Type B pancreatic cell (in vitro differentiated cells): ENCODE measurements around the gene CNOT10. TPM values are rescaled to one million over a fixed set of nuclear protein-coding genes. Genes with fewer than 3 reads are reported as not detected.
"Not testable (repeated sequence)": the region's sequence is repeated elsewhere in the genome, so short reads cannot be mapped to it uniquely, and the experiment has no call there.

Experiments used
- DNase-seq: peaks from one replicate; pipeline ENCODE4 v3.0.0; 2021; ENCODE audit warnings: mixed read lengths; ENCODE audit not compliant: unreplicated experiment; ENCODE audit errors: extremely low spot score
- H3K27ac Mint-ChIP-seq: 2 replicates; pipeline ENCODE4 v1.8.0; 2021; ENCODE audit warnings: mild to moderate bottlenecking, mixed read lengths
- H3K27me3 Mint-ChIP-seq: 2 replicates; pipeline ENCODE4 v1.8.0; 2021; ENCODE audit warnings: mixed read lengths
- H3K36me3 Mint-ChIP-seq: 2 replicates; pipeline ENCODE4 v1.8.0; 2021; ENCODE audit warnings: mixed read lengths
- H3K4me1 Mint-ChIP-seq: one replicate; pipeline ENCODE4 v1.8.0; 2021; ENCODE audit warnings: mixed read lengths; ENCODE audit not compliant: unreplicated experiment
- H3K4me3 Mint-ChIP-seq: 2 replicates; pipeline ENCODE4 v1.8.0; 2021; ENCODE audit warnings: mild to moderate bottlenecking, mixed read lengths
- H3K9me3 Mint-ChIP-seq: 2 replicates; pipeline ENCODE4 v1.8.0; 2021; ENCODE audit warnings: mixed read lengths
- total RNA-seq: library from RNA; stranded (reverse); gene quantifications from 2 replicates; pipeline ENCODE4 v1.2.1, GENCODE V29; 2021; ENCODE audit warnings: low replicate concordance
- TF ChIP-seq, protein P1 (sequence below): fragments of 200-600 bp; sonication (generic); conservative IDR thresholded peaks from 2 replicates; pipeline ENCODE4 v1.5.0; 2021; ENCODE audit warnings: antibody characterized with exemption, mild to moderate bottlenecking

The CNOT10 gene
- total RNA-seq, 1 donor from 2014 or later = 42.8 TPM

GRCh38 chr3:32664630-32665075 is 20.3 kb upstream of the CNOT10 start:
- not testable (repeated sequence) for DNase-seq, H3K4me1 Mint-ChIP-seq, H3K36me3 Mint-ChIP-seq, H3K27me3 Mint-ChIP-seq, H3K27ac Mint-ChIP-seq, H3K9me3 Mint-ChIP-seq, H3K4me3 Mint-ChIP-seq
- TF ChIP-seq, protein P1, sequence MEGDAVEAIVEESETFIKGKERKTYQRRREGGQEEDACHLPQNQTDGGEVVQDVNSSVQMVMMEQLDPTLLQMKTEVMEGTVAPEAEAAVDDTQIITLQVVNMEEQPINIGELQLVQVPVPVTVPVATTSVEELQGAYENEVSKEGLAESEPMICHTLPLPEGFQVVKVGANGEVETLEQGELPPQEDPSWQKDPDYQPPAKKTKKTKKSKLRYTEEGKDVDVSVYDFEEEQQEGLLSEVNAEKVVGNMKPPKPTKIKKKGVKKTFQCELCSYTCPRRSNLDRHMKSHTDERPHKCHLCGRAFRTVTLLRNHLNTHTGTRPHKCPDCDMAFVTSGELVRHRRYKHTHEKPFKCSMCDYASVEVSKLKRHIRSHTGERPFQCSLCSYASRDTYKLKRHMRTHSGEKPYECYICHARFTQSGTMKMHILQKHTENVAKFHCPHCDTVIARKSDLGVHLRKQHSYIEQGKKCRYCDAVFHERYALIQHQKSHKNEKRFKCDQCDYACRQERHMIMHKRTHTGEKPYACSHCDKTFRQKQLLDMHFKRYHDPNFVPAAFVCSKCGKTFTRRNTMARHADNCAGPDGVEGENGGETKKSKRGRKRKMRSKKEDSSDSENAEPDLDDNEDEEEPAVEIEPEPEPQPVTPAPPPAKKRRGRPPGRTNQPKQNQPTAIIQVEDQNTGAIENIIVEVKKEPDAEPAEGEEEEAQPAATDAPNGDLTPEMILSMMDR = peak; percentile 79

- TF ChIP-seq, protein P1 = no peak
- Mint-ChIP-seq H3K4me3 (no peak overlapping the region), H3K27ac (no peak overlapping the region), H3K36me3 (no peaks in the 10 kb centered on the region), H3K27me3 (peaks cover 8% of the 10 kb centered on the region), H3K4me1 (no peaks in the 10 kb centered on the region), H3K9me3 (peaks cover 4% of the 10 kb centered on the region)
- DNase-seq = no peak
These were observed 17.9 kb upstream of the CNOT10 start for GRCh38 chr3:32667072-32667582.

DNA sequence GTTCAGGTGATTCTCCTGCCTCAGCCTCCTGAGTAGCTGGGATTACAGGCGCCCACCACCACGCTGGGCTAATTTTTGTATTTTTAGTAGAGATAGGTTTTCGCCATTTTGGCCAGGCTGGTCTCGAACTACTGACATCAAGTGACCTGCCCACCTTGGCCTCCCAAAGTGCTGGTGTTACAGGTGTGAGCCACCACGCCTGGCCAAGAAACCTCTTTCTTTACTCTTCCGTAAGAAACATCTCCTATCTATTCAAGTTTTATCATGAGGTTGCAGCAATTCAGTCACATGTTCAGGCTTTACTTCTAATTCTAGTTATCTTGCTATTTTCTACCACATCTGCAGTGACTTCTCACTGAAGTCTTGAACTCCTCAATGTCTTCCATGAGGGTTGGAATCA is 15.8 kb upstream of the CNOT10 start:
- not testable (repeated sequence) for H3K4me1 Mint-ChIP-seq, DNase-seq, H3K9me3 Mint-ChIP-seq, H3K27ac Mint-ChIP-seq, H3K27me3 Mint-ChIP-seq, H3K36me3 Mint-ChIP-seq, H3K4me3 Mint-ChIP-seq

DNA sequence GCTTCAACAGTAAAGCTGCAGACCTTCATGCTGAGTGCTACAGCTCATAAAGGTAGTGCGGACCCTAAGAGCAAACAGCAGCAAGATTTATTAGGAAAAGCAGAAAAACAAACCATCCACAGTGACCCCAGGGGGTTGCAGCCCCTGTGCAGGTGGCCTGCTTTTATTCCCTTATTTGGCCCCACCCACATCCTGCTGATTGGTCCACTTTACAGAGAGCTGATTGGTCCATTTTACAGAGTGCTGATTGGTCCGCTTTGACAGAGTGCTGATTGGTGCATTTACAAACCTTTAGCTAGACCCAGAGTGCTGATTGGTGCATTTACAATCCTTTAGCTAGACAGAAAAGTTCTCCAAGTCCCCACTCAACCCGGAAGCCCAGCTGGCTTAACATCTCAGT is 11.3 kb upstream of the CNOT10 start:
- not testable (repeated sequence) for H3K4me1 Mint-ChIP-seq, H3K36me3 Mint-ChIP-seq, H3K9me3 Mint-ChIP-seq, H3K27ac Mint-ChIP-seq, DNase-seq, H3K4me3 Mint-ChIP-seq, H3K27me3 Mint-ChIP-seq

GRCh38 chr3:32675164-32675563 is 9.8 kb upstream of the CNOT10 start:
- DNase-seq = no peak
- Mint-ChIP-seq H3K36me3 (no peaks in the 10 kb centered on the region), H3K4me3 (no peak overlapping the region), H3K27ac (no peak overlapping the region), H3K4me1 (no peaks in the 10 kb centered on the region), H3K27me3 (peaks cover 2% of the 10 kb centered on the region), H3K9me3 (peaks cover 4% of the 10 kb centered on the region)
- TF ChIP-seq, protein P1 = no peak

GRCh38 chr3:32675650-32676049 is 9.3 kb upstream of the CNOT10 start:
- no peak for DNase-seq
- H3K4me1 Mint-ChIP-seq = no peaks in the 10 kb centered on the region
- no peaks in the 10 kb centered on the region for H3K36me3 Mint-ChIP-seq
- H3K9me3 Mint-ChIP-seq = peaks cover 4% of the 10 kb centered on the region
- no peak overlapping the region for H3K27ac Mint-ChIP-seq
- H3K27me3 Mint-ChIP-seq = peaks cover 2% of the 10 kb centered on the region
- H3K4me3 Mint-ChIP-seq = no peak overlapping the region
- TF ChIP-seq, protein P1 = no peak

- Mint-ChIP-seq H3K9me3 (no peaks in the 10 kb centered on the region), H3K27ac (no peak overlapping the region)
These were observed 3.2 kb upstream of the CNOT10 start for GRCh38 chr3:32681811-32682210.

More at GRCh38 chr3:32681811-32682210, 3.2 kb upstream of the CNOT10 start:
- DNase-seq = no peak
- H3K36me3 Mint-ChIP-seq = peaks cover under 1% of the 10 kb centered on the region
- TF ChIP-seq, protein P1 = no peak
- H3K4me3 Mint-ChIP-seq = no peak overlapping the region
- peaks cover 2% of the 10 kb centered on the region for H3K27me3 Mint-ChIP-seq
- peaks cover 14% of the 10 kb centered on the region for H3K4me1 Mint-ChIP-seq
